CD1c-positive myeloid dendritic cell (primary cell): Measurements from ENCODE around the gene NIF3L1.

ENCODE experiments used
- DNase-seq: peaks from one replicate; pipeline ENCODE4 v3.0.0-alpha.2; 2016; ENCODE audit errors: extremely low spot score

NIF3L1 gene

GRCh38 chr2:200873560-200873959 lies 15.6 kb upstream of the NIF3L1 start:
- no peak for DNase-seq

- DNase-seq, result no peak
Measured at GRCh38 chr2:200877443-200877842, 11.7 kb upstream of the NIF3L1 start.

GRCh38 chr2:200878289-200878880 lies 10.8 kb upstream of the NIF3L1 start:
- DNase-seq, result no peak

- peak; percentile 57 for DNase-seq
Measured at GRCh38 chr2:200881715-200882249, 7.4 kb upstream of the NIF3L1 start.

- no peak for DNase-seq
Measured at GRCh38 chr2:200899482-200899881, 10.3 kb downstream of the NIF3L1 start.

GRCh38 chr2:200901459-200902072 lies 12.4 kb downstream of the NIF3L1 start:
- peak; percentile 86 for DNase-seq

- DNase-seq, result peak; percentile 59
Measured at GRCh38 chr2:200905618-200906296, 16.6 kb downstream of the NIF3L1 start.

- DNase-seq, result no peak
Measured at GRCh38 chr2:200909958-200910357, 20.8 kb downstream of the NIF3L1 start.

GRCh38 chr2:200913654-200914053 lies 24.5 kb downstream of the NIF3L1 start:
- no peak for DNase-seq

GRCh38 chr2:200922439-200922838 lies 33.3 kb downstream of the NIF3L1 start:
- no peak for DNase-seq

- no peak for DNase-seq
Measured at GRCh38 chr2:200929334-200930249, 40.4 kb downstream of the NIF3L1 start.

- peak; percentile 44 for DNase-seq
Measured at GRCh38 chr2:200930947-200931626, 41.9 kb downstream of the NIF3L1 start.

- DNase-seq, result no peak
Measured at GRCh38 chr2:200939832-200940231, 50.7 kb downstream of the NIF3L1 start.

- no peak for DNase-seq
Measured at GRCh38 chr2:200943527-200944105, 54.4 kb downstream of the NIF3L1 start.

- peak; percentile 35 for DNase-seq
Measured at GRCh38 chr2:200944467-200945394, 55.6 kb downstream of the NIF3L1 start.

GRCh38 chr2:200945395-200945729 lies 56.2 kb downstream of the NIF3L1 start:
- no peak for DNase-seq

- DNase-seq, result no peak
Measured at GRCh38 chr2:200950378-200950777, 61.2 kb downstream of the NIF3L1 start.
